Right lobe of liver (tissue), 4 donors: Measurements from ENCODE around the gene SPANXA1.
"Not testable (repeated sequence)": the region's sequence is repeated elsewhere in the genome, so short reads cannot be mapped to it uniquely, and the experiment has no call there.

Source experiments
- CTCF ChIP-seq, 4 donors: fragments of 200-600 bp in 3 of 4; fragments of 450-650 bp in 1 of 4; IDR thresholded peaks; one replicate each; pipeline versions ENCODE4 v1.5.1 to v1.8.0; 2016 to 2022; ENCODE audit warnings: antibody characterized with exemption in 4 of 4, mild to moderate bottlenecking in 2 of 4
- POLR2A ChIP-seq: fragments of 450-650 bp; IDR thresholded peaks from one replicate; pipeline ENCODE4 v1.6.1; 2017; ENCODE audit warnings: antibody characterized with exemption, mild to moderate bottlenecking
- donor health status: DM: no; HTN: no; CAD: no.
- donor health status: DM: no; HTN: no; CAD: no.
- donor health status: DM: no; HTN: yes; CAD: no.

GRCh38 chrX:141542551-141542950 is 42.0 kb downstream of the SPANXA1 start:
- TF ChIP-seq CTCF (IDR thresholded peaks at IDR 0.05); POLR2A: not testable (repeated sequence)
